Measurements from ENCODE around the gene SLIT1.

Gene SLIT1

DNA sequence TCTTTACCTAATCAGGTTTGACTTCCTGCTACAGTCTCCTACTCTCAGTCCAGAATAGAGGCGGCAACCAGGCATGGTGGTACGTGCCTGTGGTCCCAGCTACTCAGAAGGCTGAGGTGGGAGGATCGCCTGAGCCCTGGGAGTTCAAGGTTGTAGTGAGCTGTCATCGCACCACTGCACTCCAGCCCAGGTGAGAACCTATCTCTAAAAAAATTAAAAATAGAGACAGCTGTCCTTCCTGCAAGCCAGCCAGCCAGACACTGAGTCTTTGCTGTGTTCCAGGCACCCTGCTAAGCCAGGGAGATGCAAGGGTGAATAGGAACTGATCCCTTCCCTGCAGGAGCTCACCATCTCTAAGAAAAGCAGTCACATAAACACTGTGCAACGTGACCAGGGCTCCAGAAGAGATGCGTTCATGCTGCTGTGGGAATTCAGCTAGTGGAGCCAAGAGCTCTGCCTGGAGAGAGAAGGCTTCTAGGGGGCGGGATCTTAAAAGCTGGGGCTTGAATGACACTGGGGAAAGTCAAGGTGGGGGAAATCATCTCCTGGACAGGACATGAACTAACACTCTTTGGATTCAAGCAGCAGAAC is 22.1 kb upstream of the SLIT1 start:
- ATAC-seq, result no peak; the same call in 2 of the 3 replicates

DNA sequence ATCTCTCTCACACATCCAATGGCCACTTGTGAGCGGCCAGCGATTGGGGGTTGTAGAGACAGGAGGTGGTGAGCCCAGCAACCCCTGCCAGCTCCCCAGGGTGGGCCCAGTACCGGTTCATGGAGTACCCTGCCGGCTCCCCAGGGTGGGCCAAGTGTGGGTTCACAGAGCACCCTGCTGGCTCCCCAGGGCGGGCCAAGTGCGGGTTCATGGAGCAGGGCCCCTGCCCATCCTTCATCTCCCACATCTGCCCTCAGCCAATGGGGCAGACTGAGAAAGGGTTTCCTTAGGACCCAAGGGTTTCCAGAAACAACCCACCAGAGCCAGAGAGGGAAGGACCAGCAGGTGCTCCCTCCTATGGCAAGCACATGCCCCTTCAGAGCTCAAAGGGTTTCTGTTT is 21.4 kb upstream of the SLIT1 start:
- no peak for ATAC-seq
- no peak for TF ChIP-seq ARNTL (CRISPR knock-in tag; IDR thresholded peaks at IDR 0.05; ENCODE audit: borderline replicate concordance, low read depth)
- no peak for TF ChIP-seq TOX (CRISPR knock-in tag; IDR thresholded peaks at IDR 0.05; ENCODE audit: borderline replicate concordance)
- TF ChIP-seq, protein P1, sequence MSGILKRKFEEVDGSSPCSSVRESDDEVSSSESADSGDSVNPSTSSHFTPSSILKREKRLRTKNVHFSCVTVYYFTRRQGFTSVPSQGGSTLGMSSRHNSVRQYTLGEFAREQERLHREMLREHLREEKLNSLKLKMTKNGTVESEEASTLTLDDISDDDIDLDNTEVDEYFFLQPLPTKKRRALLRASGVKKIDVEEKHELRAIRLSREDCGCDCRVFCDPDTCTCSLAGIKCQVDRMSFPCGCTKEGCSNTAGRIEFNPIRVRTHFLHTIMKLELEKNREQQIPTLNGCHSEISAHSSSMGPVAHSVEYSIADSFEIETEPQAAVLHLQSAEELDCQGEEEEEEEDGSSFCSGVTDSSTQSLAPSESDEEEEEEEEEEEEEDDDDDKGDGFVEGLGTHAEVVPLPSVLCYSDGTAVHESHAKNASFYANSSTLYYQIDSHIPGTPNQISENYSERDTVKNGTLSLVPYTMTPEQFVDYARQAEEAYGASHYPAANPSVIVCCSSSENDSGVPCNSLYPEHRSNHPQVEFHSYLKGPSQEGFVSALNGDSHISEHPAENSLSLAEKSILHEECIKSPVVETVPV (CRISPR knock-in tag; IDR thresholded peaks at IDR 0.05), result no peak
- TF ChIP-seq, protein P2, sequence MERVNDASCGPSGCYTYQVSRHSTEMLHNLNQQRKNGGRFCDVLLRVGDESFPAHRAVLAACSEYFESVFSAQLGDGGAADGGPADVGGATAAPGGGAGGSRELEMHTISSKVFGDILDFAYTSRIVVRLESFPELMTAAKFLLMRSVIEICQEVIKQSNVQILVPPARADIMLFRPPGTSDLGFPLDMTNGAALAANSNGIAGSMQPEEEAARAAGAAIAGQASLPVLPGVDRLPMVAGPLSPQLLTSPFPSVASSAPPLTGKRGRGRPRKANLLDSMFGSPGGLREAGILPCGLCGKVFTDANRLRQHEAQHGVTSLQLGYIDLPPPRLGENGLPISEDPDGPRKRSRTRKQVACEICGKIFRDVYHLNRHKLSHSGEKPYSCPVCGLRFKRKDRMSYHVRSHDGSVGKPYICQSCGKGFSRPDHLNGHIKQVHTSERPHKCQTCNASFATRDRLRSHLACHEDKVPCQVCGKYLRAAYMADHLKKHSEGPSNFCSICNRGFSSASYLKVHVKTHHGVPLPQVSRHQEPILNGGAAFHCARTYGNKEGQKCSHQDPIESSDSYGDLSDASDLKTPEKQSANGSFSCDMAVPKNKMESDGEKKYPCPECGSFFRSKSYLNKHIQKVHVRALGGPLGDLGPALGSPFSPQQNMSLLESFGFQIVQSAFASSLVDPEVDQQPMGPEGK (CRISPR knock-in tag; IDR thresholded peaks at IDR 0.05; ENCODE audit: borderline replicate concordance), result no peak
- TF ChIP-seq SNAI2 (CRISPR knock-in tag; IDR thresholded peaks at IDR 0.05), result no peak

More for the DNA sequence above, 22.1 kb upstream of the SLIT1 start:
- TF ChIP-seq ISL1 (CRISPR knock-in tag; IDR thresholded peaks at IDR 0.05) (no peak), ZNF8 (CRISPR knock-in tag; IDR thresholded peaks at IDR 0.05) (no peak), SNAI2 (CRISPR knock-in tag; IDR thresholded peaks at IDR 0.05) (no peak), PPARA (CRISPR knock-in tag; IDR thresholded peaks at IDR 0.05; ENCODE audit: borderline replicate concordance) (no peak), RARB (CRISPR knock-in tag; IDR thresholded peaks at IDR 0.05) (no peak), ESRRG (CRISPR knock-in tag; IDR thresholded peaks at IDR 0.05) (no peak), BACH2 (CRISPR knock-in tag; IDR thresholded peaks at IDR 0.05; ENCODE audit: borderline replicate concordance) (no peak), ARNTL (CRISPR knock-in tag; IDR thresholded peaks at IDR 0.05; ENCODE audit: borderline replicate concordance, low read depth) (no peak), ZNF565 (CRISPR knock-in tag; conservative IDR thresholded peaks at IDR 0.05; ENCODE audit: low read depth) (no peak), ZC3H10 (CRISPR knock-in tag; IDR thresholded peaks at IDR 0.05) (no peak)

DNA sequence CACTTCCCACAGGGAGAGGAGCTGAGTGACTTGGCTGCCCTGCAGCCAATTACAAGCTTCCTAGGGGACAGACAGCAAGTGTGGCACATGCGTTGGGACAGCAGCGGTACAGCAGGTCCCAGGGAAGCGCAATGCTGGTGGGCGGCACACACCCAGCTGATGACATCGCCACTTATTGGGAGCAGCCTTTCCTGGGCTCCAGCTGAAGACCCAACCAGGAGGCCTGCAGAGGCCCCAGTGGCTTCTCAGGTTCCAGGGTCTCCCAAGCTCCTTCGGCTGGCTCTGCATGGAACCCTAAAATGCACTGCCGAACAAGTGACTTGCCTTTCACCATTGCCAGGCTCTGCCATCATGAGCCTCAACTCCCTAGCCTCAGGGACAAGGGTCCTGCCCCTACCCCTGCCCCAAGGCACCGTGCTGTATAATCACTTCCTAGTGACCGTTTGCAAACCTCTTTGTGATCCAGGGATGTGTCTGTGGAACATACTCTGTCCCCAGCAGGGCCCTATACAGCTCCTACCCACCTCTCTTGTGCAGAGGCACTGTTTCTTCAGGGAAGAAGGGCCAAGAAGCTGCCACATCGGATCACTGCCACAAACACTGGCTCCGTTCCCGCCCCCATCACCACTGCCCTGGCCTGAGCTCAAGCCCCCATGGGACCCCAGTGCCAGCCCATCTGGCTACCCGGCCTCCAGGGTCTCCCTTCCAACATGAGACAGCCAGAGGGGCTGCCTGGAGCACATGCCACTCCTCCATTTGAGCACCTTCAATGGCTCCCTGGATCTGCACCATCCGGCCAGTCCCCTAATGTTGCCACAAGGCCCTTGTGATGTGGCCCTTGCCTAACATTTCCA is 19.3 kb upstream of the SLIT1 start:
- ATAC-seq, result no peak
- TF ChIP-seq ISL1 (CRISPR knock-in tag; IDR thresholded peaks at IDR 0.05), result no peak
- no peak for TF ChIP-seq GLIS3 (CRISPR knock-in tag; IDR thresholded peaks at IDR 0.05)
- TF ChIP-seq, protein P3, sequence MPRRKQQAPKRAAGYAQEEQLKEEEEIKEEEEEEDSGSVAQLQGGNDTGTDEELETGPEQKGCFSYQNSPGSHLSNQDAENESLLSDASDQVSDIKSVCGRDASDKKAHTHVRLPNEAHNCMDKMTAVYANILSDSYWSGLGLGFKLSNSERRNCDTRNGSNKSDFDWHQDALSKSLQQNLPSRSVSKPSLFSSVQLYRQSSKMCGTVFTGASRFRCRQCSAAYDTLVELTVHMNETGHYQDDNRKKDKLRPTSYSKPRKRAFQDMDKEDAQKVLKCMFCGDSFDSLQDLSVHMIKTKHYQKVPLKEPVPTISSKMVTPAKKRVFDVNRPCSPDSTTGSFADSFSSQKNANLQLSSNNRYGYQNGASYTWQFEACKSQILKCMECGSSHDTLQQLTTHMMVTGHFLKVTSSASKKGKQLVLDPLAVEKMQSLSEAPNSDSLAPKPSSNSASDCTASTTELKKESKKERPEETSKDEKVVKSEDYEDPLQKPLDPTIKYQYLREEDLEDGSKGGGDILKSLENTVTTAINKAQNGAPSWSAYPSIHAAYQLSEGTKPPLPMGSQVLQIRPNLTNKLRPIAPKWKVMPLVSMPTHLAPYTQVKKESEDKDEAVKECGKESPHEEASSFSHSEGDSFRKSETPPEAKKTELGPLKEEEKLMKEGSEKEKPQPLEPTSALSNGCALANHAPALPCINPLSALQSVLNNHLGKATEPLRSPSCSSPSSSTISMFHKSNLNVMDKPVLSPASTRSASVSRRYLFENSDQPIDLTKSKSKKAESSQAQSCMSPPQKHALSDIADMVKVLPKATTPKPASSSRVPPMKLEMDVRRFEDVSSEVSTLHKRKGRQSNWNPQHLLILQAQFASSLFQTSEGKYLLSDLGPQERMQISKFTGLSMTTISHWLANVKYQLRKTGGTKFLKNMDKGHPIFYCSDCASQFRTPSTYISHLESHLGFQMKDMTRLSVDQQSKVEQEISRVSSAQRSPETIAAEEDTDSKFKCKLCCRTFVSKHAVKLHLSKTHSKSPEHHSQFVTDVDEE (CRISPR knock-in tag; IDR thresholded peaks at IDR 0.05), result no peak
- TF ChIP-seq, protein P1 (CRISPR knock-in tag; IDR thresholded peaks at IDR 0.05), result no peak
- no peak for TF ChIP-seq ZNF70 (CRISPR knock-in tag; IDR thresholded peaks at IDR 0.05)

DNA sequence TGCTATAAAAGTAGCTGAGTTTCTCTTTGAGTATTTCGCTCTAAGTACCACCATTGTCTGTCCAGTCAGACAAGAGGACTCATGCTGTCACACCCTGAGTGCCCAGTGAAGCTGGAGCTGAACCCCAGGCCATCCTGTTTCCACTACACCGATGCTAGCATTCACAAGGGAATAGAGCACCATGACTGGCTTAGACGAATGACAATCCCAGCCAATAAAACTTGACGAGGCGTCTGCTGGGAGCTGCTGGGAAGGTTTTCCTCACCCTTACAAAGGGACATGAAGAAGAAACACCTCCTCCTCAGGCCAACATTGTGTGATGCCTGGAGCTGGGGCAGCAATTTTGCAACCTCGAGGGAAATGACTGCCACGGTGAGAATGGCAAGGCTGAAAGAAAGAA is 17.5 kb upstream of the SLIT1 start:
- no peak for ATAC-seq
- TF ChIP-seq ZNF8 (CRISPR knock-in tag; IDR thresholded peaks at IDR 0.05) (no peak), ARNTL (CRISPR knock-in tag; IDR thresholded peaks at IDR 0.05; ENCODE audit: borderline replicate concordance, low read depth) (no peak), SNAI2 (CRISPR knock-in tag; IDR thresholded peaks at IDR 0.05) (no peak), TOX (CRISPR knock-in tag; IDR thresholded peaks at IDR 0.05; ENCODE audit: borderline replicate concordance) (no peak), BACH2 (CRISPR knock-in tag; IDR thresholded peaks at IDR 0.05; ENCODE audit: borderline replicate concordance) (no peak), ZNF565 (CRISPR knock-in tag; conservative IDR thresholded peaks at IDR 0.05; ENCODE audit: low read depth) (no peak), OSR1 (CRISPR knock-in tag; IDR thresholded peaks at IDR 0.05) (no peak)
- TF ChIP-seq, protein P3 (CRISPR knock-in tag; IDR thresholded peaks at IDR 0.05), result no peak
- TF ChIP-seq, protein P1 (CRISPR knock-in tag; IDR thresholded peaks at IDR 0.05), result no peak
- TF ChIP-seq, protein P2 (CRISPR knock-in tag; IDR thresholded peaks at IDR 0.05; ENCODE audit: borderline replicate concordance), result no peak
